NCI-H510A (cell line): ENCODE results near the gene ADPRS.

Experiments used
- DNase-seq: peaks from one replicate; lab custom pipeline; 2025; lab: John Stamatoyannopoulos, UW

ADPRS gene

GRCh38 chr1:36088577-36089392, at the start of gene ADPRS:
Gene ADPRS, plus strand, starts transcription at chr1:36088892. Its CDS starts 13 bp downstream, at chr1:36088905.
- peak; percentile 98 for DNase-seq

GRCh38 chr1:36040238-36040637, 48.5 kb upstream of the ADPRS start:
- no peak for DNase-seq

GRCh38 chr1:36051821-36052220, 36.9 kb upstream of the ADPRS start:
- no peak for DNase-seq

- DNase-seq: no peak
Observed at GRCh38 chr1:36053978-36054377, 34.7 kb upstream of the ADPRS start.

GRCh38 chr1:36055706-36056105, 33.0 kb upstream of the ADPRS start:
- no peak for DNase-seq

GRCh38 chr1:36062315-36062714, 26.4 kb upstream of the ADPRS start:
- no peak for DNase-seq

GRCh38 chr1:36067871-36068270, 20.8 kb upstream of the ADPRS start:
- DNase-seq: no peak

GRCh38 chr1:36068866-36069265, 19.8 kb upstream of the ADPRS start:
- no peak for DNase-seq

GRCh38 chr1:36070349-36070748, 18.3 kb upstream of the ADPRS start:
- DNase-seq: peak; percentile 86

GRCh38 chr1:36076979-36077573, 11.6 kb upstream of the ADPRS start:
- DNase-seq: no peak

- DNase-seq: no peak
Observed at GRCh38 chr1:36080236-36080635, 8.5 kb upstream of the ADPRS start.

GRCh38 chr1:36080801-36081200, 7.9 kb upstream of the ADPRS start:
- DNase-seq: no peak

GRCh38 chr1:36081926-36082485, 6.7 kb upstream of the ADPRS start:
- peak; percentile 20 for DNase-seq

GRCh38 chr1:36083219-36083618, 5.5 kb upstream of the ADPRS start:
- DNase-seq: no peak

GRCh38 chr1:36083635-36084496, 4.8 kb upstream of the ADPRS start, which contains the start of gene TEKT2:
Gene TEKT2, plus strand, starts transcription at chr1:36084094. Its CDS starts 828 bp downstream, at chr1:36084922.
- DNase-seq: peak; percentile 87

GRCh38 chr1:36084497-36085115, 4.1 kb upstream of the ADPRS start:
- DNase-seq: no peak

- DNase-seq: no peak
Observed at GRCh38 chr1:36085126-36085525, 3.6 kb upstream of the ADPRS start.

GRCh38 chr1:36085686-36086526, 2.8 kb upstream of the ADPRS start:
- DNase-seq: no peak

GRCh38 chr1:36086529-36087232, 2.0 kb upstream of the ADPRS start:
- no peak for DNase-seq
